Ovary (tissue), 9 donors: Measurements from ENCODE around the gene MECP2. TPM values are rescaled to one million over a fixed set of nuclear protein-coding genes. Genes with fewer than 3 reads are reported as not detected.

Source experiments
- DNase-seq, 5 donors: peaks; one replicate each; pipeline ENCODE4 v3.0.0-alpha.2; 2019 to 2020
- H3K27ac ChIP-seq, 2 donors: fragments of 200-600 bp; one replicate each; pipeline versions ENCODE4 v1.5.1 to v1.8.0; 2019 to 2022
- H3K27me3 ChIP-seq: fragments of 200-600 bp; one replicate; pipeline ENCODE4 v1.8.0; 2022
- H3K36me3 ChIP-seq: fragments of 200-600 bp; sonication (generic); one replicate; pipeline ENCODE4 v1.5.1; 2019
- H3K4me1 ChIP-seq: one replicate; pipeline ENCODE4 v1.8.1; 2013; ENCODE audit warnings: mild to moderate bottlenecking, moderate library complexity; ENCODE audit not compliant: insufficient read depth
- H3K4me3 ChIP-seq: fragments of 200-600 bp; sonication (generic); one replicate; pipeline ENCODE4 v1.5.1; 2017
- H3K9me3 ChIP-seq, 2 donors: fragments of 200-600 bp in 1 of 2; sonication (generic) in 1 of 2; one replicate each; pipeline versions ENCODE4 v1.5.1 to v1.8.1; 2013 to 2019; ENCODE audit warnings: mild to moderate bottlenecking in 1 of 2, moderate library complexity in 1 of 2
- EP300 ChIP-seq: sonication (generic); formaldehyde crosslinking; IDR thresholded peaks from one replicate; pipeline ENCODE4 v1.6.1; 2017; ENCODE audit warnings: antibody characterized with exemption
- POLR2A ChIP-seq: fragments of 450-650 bp; IDR thresholded peaks from one replicate; pipeline ENCODE4 v1.6.1; 2017; ENCODE audit warnings: antibody characterized with exemption, mild to moderate bottlenecking, moderate library complexity
- WGBS, 3 donors: extraction: QIAGEN DNeasy Blood & Tissue Kit in 1 of 3; methylation state at CpG; one replicate each; pipeline versions ENCODE4 v1.1.5 to v1.1.7; 2013 to 2017; 5-methylcytosine and 5-hydroxymethylcytosine counted together
- intact Hi-C, 4 donors: fragments of 100-400 bp; cut with DNase I; formaldehyde crosslinking; loops; one replicate each; pipeline versions ENCODE4 v1.11.0 to v1.15.1; 2022 to 2023
- polyA plus RNA-seq, 2 donors: library from polyadenylated mRNA; stranded (reverse); fragments of 200-250 nt in 1 of 2; fragments of 350-450 nt in 1 of 2; fragmentation: Illumina TruSeq in 1 of 2; extraction: RNeasy Lipid Tissue Mini Kit (QIAGEN cat#74804) in 1 of 2; gene quantifications; one replicate each; pipeline ENCODE4 v1.2.3, GENCODE V29; 2013 to 2014
- total RNA-seq, 7 donors: library from RNA; depleted of rRNA in 2 of 7; stranded (reverse); fragments of >200 nt in 2 of 7; fragmentation: NEBNext Ultra II Directional in 3 of 7; extraction: Animal tissue kit (Norgen Biotek cat#: 25700) in 3 of 7; gene quantifications; one replicate each; pipeline versions ENCODE4 v1.1.0 to v1.2.4, GENCODE V29; 2016 to 2023
- TF ChIP-seq, protein P1 (sequence below), 3 donors: fragments of 450-650 bp in 2 of 3; fragments of 200-600 bp in 1 of 3; IDR thresholded peaks; one replicate each; pipeline versions ENCODE4 v1.5.1 to v1.8.0; 2016 to 2022; ENCODE audit warnings: antibody characterized with exemption in 3 of 3, mild to moderate bottlenecking in 1 of 3
- donor health status: DM: no; HTN: no; CAD: no; lungs with moderate emphysema.
- donor health status: DM: no; HTN: no; CAD: no.
- donor health status: Bipolar disorder and iron deficiency.
- donor health status: DM: yes; HTN: yes; CAD: no.
- donor health status: DM: no; HTN: no; CAD: no.
- donor health status: DM: yes; HTN: yes; CAD: no.

The MECP2 gene
- total and polyA plus RNA-seq, 9 donors: 26.8 to 91.2 (median 62.2) TPM

DNA sequence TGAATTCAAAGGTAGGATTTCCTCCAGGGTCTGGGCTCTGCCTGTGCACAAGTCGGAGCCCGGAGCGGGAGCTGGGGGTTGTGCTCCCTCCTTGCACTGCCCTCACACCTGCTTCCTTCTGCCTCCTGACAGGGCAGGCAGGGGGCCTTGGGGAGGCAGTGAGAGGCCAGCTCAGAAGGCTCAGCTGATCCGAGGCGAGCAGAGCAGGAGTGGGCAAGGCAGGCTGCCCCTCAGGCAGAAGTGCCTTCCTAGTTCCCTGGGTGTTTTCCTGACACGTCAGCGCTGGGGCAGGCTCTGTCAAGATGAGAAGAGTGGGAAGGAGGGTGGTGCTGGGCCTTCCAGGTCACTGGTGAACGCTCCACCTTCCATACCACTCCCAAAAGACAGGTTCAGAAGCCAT lies 72.3 kb downstream of the MECP2 start:
- no peak for DNase-seq
- no peak overlapping the region for H3K4me3 ChIP-seq
- WGBS, 3 donors: 71 to 83% (median 76%) methylated on average over 8 of the region's 8 CpGs
- no peaks in the 10 kb centered on the region for H3K36me3 ChIP-seq
- H3K27ac ChIP-seq: no peak overlapping the region
- H3K27me3 ChIP-seq: no peaks in the 10 kb centered on the region
- H3K9me3 ChIP-seq: no peaks in the 10 kb centered on the region
- intact Hi-C loops: no loop called here
- H3K4me1 ChIP-seq: peaks cover 11% of the 10 kb centered on the region
- no peak for TF ChIP-seq EP300
- no peak for TF ChIP-seq POLR2A

DNA sequence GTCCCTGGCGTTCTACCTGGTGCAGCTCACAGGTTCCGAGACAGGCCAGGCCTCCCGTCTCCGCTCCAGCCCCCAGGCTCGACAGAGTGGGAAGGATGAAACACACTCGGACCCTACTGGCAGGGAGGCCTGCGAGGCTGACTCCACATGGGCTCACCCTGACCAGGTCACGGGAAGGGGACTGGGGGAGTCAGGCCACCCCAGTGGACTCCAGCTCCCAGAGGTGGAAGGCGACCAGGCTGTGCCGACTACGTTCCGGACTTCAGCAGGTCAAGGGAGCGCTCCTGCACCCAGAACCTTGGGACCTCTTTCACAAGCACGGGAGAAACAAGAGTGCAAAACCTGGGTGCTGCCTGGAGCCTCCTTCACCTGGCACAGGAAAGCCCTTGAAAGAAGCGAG lies 73.2 kb downstream of the MECP2 start:
- no peak overlapping the region for H3K4me3 ChIP-seq
- intact Hi-C loops: no loop called here
- no peak for TF ChIP-seq EP300
- no peak for TF ChIP-seq POLR2A
- TF ChIP-seq, protein P1, sequence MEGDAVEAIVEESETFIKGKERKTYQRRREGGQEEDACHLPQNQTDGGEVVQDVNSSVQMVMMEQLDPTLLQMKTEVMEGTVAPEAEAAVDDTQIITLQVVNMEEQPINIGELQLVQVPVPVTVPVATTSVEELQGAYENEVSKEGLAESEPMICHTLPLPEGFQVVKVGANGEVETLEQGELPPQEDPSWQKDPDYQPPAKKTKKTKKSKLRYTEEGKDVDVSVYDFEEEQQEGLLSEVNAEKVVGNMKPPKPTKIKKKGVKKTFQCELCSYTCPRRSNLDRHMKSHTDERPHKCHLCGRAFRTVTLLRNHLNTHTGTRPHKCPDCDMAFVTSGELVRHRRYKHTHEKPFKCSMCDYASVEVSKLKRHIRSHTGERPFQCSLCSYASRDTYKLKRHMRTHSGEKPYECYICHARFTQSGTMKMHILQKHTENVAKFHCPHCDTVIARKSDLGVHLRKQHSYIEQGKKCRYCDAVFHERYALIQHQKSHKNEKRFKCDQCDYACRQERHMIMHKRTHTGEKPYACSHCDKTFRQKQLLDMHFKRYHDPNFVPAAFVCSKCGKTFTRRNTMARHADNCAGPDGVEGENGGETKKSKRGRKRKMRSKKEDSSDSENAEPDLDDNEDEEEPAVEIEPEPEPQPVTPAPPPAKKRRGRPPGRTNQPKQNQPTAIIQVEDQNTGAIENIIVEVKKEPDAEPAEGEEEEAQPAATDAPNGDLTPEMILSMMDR (IDR thresholded peaks at IDR 0.05): no peak
- H3K27ac ChIP-seq: no peak overlapping the region
- H3K4me1 ChIP-seq: peaks cover 7% of the 10 kb centered on the region
- no peaks in the 10 kb centered on the region for H3K9me3 ChIP-seq
- no peak for DNase-seq
- no peaks in the 10 kb centered on the region for H3K36me3 ChIP-seq
- H3K27me3 ChIP-seq: no peaks in the 10 kb centered on the region
- 77 to 80% (median 77%) methylated on average over 14 to 15 of the region's 15 CpGs for WGBS, 3 donors

DNA sequence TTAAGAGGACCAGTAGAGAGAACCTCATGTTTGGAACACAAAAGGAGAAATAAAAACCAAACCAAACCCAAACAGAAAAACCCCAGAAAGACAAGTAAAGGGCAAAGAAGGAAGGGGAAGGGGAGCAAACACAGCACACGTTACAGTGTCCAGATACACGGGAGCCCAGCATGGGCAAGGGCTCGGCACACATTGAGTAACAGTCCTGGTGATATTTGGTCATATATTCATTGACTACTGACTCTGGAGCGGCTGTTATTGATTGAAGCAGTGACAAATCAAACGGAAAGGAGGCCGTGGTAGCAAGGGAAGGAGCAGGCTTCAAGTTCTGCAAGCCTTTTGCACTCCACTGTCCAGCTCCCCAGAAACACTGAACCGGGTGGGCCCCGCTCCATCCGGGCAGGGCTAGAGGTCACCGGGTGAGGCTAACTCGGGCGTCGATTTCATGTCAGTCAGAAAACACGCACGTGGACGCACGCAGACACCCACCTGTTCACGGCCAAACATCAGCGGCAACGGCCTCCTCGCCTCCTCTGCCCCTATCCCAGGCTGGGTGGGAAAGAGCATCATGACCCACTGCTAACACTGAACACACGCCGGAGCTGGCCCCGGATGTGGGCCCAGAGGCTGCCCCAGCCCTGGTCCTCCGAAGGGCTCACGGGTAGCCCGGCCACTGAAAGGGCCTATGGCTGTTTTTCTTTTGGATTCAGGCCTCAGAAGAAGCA lies 74.1 kb downstream of the MECP2 start:
- Histone ChIP-seq H3K27me3 (no peaks in the 10 kb centered on the region), H3K36me3 (no peaks in the 10 kb centered on the region), H3K27ac (peak overlapping the region in 1 of 2 donors; percentile 27), H3K9me3 (no peaks in the 10 kb centered on the region), H3K4me1 (peaks cover 2% of the 10 kb centered on the region), H3K4me3 (no peak overlapping the region)
- 57 to 72% (median 67%) methylated on average over 27 of the region's 27 CpGs for WGBS, 3 donors
- no peak for TF ChIP-seq EP300
- TF ChIP-seq, protein P1 (IDR thresholded peaks at IDR 0.05): no peak
- TF ChIP-seq POLR2A: no peak
- intact Hi-C loops: no loop called here
- DNase-seq: no peak

DNA sequence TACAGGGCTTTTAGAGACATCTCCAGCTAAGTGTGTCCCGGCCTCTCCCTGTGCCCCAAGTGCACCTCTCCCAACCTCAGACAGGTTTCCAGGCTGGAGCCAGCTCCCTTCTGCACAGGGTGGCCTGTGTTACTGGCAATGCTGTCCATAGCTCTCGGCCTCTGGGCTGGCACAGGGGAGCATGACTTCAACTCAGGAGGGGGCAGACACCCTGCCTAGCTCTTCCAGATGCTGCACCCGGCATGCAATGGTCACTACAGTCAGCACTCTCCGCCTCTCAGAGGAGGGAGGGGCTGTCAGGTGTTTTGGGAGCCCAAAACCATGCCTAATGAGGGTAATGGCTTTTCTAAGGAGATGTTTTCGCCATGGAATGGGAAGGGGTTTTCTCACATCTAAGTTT lies 75.4 kb downstream of the MECP2 start:
- WGBS, 3 donors: 59 to 70% (median 69%) methylated on average over 5 of the region's 5 CpGs
- no peak for DNase-seq
- Histone ChIP-seq H3K4me3 (no peak overlapping the region), H3K4me1 (no peaks in the 10 kb centered on the region), H3K27ac (no peak overlapping the region), H3K9me3 (no peaks in the 10 kb centered on the region), H3K27me3 (no peaks in the 10 kb centered on the region), H3K36me3 (no peaks in the 10 kb centered on the region)
- TF ChIP-seq EP300 (no peak), POLR2A (no peak)
- TF ChIP-seq, protein P1 (IDR thresholded peaks at IDR 0.05): no peak
- intact Hi-C loops: no loop called here

DNA sequence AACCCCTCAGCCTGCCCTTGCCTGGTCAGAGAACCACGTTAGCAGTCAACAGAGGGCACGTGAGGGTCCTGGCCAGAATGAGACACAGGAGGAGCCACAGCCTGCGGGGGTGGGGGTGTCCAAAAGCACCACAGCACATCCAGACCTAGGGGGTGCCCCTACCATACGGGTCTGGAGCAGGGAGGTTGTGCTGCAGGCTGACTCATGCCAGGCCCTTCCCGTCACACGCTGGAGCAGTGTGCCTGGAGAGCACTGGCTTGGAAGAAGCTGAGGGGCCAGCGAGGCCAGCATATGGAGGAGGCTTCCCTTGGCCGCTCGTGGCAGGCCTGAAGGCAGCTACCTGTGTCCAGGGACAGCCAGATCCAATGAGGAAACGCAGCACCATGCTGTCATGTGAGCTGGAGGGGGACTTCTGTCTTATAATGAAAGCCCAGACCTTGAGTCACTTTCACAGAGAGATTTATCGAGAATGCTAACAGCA lies 76.3 kb downstream of the MECP2 start:
- Histone ChIP-seq H3K4me3 (no peak overlapping the region), H3K9me3 (no peaks in the 10 kb centered on the region), H3K27ac (no peak overlapping the region), H3K4me1 (no peaks in the 10 kb centered on the region), H3K36me3 (no peaks in the 10 kb centered on the region), H3K27me3 (no peaks in the 10 kb centered on the region)
- intact Hi-C loops: no loop called here
- TF ChIP-seq POLR2A (no peak), EP300 (no peak)
- TF ChIP-seq, protein P1 (IDR thresholded peaks at IDR 0.05): no peak
- no peak for DNase-seq
- WGBS, 3 donors: 65 to 75% (median 67%) methylated on average over 11 of the region's 11 CpGs
